Activated naive CD8-positive, alpha-beta T cell (primary cell): Measurements from ENCODE around the gene ASIC5.

Experiments
- H3K27ac Mint-ChIP-seq: one replicate; pipeline ENCODE4 v1.8.0; 2021; ENCODE audit warnings: mixed read lengths
- H3K27me3 Mint-ChIP-seq: one replicate; pipeline ENCODE4 v1.8.0; 2021; ENCODE audit warnings: mixed read lengths
- H3K36me3 Mint-ChIP-seq: one replicate; pipeline ENCODE4 v1.8.0; 2021; ENCODE audit warnings: mixed read lengths
- H3K4me1 Mint-ChIP-seq: one replicate; pipeline ENCODE4 v1.8.0; 2021; ENCODE audit warnings: low read depth, mixed read lengths
- H3K4me3 Mint-ChIP-seq: one replicate; pipeline ENCODE4 v1.8.0; 2021; ENCODE audit warnings: mild to moderate bottlenecking, mixed read lengths
- H3K9me3 Mint-ChIP-seq: one replicate; pipeline ENCODE4 v1.8.0; 2021; ENCODE audit warnings: low read depth, mixed read lengths

ASIC5 gene

DNA sequence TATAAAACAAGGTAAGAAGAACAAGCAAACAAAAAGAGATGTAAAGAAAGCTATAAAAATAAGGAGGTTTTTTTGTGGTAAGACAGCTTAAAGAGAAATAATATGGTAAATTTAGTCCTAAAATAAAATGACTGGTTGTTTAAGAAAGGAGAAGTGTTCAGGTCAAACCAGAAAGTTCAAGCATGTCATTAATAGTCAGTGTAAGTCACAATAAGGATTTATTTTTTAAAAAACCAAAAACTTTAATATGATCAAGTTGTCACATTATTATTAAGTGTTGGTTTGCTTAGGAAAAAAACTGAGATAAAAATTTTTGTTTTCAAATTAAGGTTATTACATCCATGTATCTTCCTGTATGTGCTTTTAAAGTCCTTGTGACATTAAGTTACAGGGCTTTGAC lies 19.1 kb downstream of the ASIC5 start:
- Mint-ChIP-seq H3K36me3 (no peaks in the 10 kb centered on the region), H3K4me3 (no peak overlapping the region), H3K27ac (no peak overlapping the region), H3K9me3 (no peaks in the 10 kb centered on the region), H3K4me1 (no peaks in the 10 kb centered on the region), H3K27me3 (peaks cover 2% of the 10 kb centered on the region)

DNA sequence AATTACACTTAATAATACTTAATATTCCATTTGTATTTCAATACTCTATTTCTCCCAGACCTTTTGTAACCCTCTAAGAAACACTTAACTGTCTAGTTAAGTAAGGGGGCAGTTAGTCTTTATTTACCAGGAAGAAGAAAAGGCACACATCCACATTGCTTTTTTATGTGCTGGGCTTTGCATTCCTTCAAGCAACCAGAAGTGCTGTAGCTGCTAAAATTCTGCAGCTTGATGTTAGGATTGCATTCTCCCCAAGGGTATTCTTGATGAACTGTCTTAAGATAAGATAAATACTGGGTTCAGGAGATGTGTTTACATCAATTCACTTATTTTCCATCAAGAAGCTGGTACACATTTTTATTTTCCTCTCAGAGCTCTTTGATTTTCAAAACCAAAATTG lies 24.0 kb downstream of the ASIC5 start:
- no peak overlapping the region for H3K27ac Mint-ChIP-seq
- H3K36me3 Mint-ChIP-seq: no peaks in the 10 kb centered on the region
- peaks cover 6% of the 10 kb centered on the region for H3K27me3 Mint-ChIP-seq
- no peaks in the 10 kb centered on the region for H3K4me1 Mint-ChIP-seq
- H3K4me3 Mint-ChIP-seq: no peak overlapping the region
- no peaks in the 10 kb centered on the region for H3K9me3 Mint-ChIP-seq

DNA sequence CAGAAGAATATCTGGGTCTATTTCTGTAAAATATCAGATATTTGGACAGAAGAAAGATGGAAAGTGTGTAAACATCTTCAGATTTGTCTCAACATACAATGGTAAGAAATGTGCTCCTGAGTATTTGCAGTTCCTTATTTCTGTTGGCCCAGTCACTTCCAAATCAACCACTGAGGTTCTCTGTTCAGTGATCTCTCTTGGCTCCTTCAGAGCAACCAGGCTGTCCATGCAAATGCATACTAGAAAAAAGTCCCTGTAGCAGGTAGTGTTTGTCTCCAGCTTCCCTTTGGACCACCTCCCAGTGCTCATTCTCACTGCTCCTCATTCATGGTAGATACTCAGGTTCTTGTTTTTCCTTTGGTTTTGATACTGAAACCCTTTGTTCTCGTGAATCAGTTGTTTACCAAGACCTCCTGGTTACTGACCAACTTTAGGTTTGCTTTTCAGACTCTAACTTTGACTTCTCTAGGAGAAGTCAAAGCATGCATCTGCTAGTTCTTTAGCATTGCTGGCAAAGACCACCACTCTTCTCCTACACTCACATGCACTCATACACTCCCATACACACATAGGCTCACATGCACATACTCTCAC lies 28.8 kb downstream of the ASIC5 start:
- Mint-ChIP-seq H3K36me3 (no peaks in the 10 kb centered on the region), H3K4me3 (no peak overlapping the region), H3K27me3 (peaks cover 4% of the 10 kb centered on the region), H3K27ac (no peak overlapping the region), H3K4me1 (no peaks in the 10 kb centered on the region), H3K9me3 (no peaks in the 10 kb centered on the region)

DNA sequence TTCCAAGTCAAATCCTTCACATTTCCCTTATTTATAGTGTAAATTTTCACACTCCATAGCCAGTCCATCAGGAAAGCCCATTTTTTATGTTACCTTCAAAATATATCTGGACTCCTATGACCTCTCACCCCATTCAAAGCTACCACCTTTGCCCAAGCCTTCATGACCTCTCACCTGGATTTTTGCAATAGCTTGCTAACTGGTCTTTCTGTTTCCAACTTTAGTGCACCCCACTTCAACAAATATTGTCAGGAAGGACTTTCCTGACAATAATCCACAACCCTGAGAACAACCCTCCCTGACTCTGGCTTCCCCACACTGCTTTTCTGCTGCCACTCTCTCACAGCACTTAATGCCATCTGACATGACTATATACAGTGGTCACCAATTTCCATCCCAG lies 33.4 kb downstream of the ASIC5 start:
- Mint-ChIP-seq H3K27ac (no peak overlapping the region), H3K27me3 (no peaks in the 10 kb centered on the region), H3K36me3 (no peaks in the 10 kb centered on the region), H3K4me1 (no peaks in the 10 kb centered on the region), H3K9me3 (no peaks in the 10 kb centered on the region), H3K4me3 (no peak overlapping the region)

GRCh38 chr4:155828628-155829027 lies 37.4 kb downstream of the ASIC5 start:
- Mint-ChIP-seq H3K27me3 (peaks cover 6% of the 10 kb centered on the region), H3K4me1 (no peaks in the 10 kb centered on the region), H3K27ac (no peak overlapping the region), H3K9me3 (no peaks in the 10 kb centered on the region), H3K4me3 (no peak overlapping the region), H3K36me3 (no peaks in the 10 kb centered on the region)

DNA sequence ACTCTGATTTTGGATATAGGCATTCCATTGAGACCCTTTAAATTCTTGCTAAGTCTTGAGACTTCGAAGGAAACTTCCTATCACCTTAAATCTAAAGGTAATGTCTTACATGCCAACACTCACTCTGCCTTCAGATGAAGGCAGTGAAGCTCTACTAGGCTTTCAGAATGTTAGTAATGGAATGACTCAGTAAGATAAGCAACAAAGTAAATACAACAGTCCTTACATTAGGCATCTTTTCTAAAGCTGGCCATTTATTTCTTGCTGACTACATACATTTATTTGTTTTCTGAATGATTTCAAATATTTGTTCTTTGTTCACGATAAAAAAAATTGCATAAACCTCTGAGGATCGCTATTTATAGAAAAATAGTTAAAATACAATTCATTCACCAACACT lies 43.5 kb downstream of the ASIC5 start:
- Mint-ChIP-seq H3K4me3 (no peak overlapping the region), H3K27me3 (peaks cover 11% of the 10 kb centered on the region), H3K4me1 (no peaks in the 10 kb centered on the region), H3K27ac (no peak overlapping the region), H3K9me3 (no peaks in the 10 kb centered on the region), H3K36me3 (no peaks in the 10 kb centered on the region)

- Mint-ChIP-seq H3K4me3 (no peak overlapping the region), H3K4me1 (no peaks in the 10 kb centered on the region), H3K27ac (no peak overlapping the region), H3K27me3 (peaks cover 11% of the 10 kb centered on the region), H3K36me3 (no peaks in the 10 kb centered on the region), H3K9me3 (no peaks in the 10 kb centered on the region)
Measured at GRCh38 chr4:155820887-155821518, 45.1 kb downstream of the ASIC5 start.

DNA sequence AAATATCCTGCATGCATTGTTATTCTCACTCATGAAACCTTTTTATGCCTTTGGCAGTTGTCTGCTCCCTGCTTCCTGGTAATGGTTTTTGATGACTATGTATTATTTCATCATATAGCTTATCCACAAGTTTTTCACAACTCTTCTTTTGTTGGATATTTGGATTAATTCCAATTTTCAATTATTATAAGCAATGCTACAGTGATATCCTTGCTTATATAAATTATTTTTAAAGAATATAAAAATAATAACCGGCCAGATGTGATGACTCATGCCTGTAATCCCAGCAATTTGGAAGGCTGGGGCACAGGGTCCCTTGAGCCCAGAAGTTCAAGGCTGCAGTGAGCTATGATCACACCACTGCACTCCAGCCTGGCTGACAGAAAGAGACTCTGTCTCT lies 47.0 kb downstream of the ASIC5 start:
- H3K4me3 Mint-ChIP-seq: no peak overlapping the region
- no peaks in the 10 kb centered on the region for H3K36me3 Mint-ChIP-seq
- peaks cover 10% of the 10 kb centered on the region for H3K27me3 Mint-ChIP-seq
- H3K4me1 Mint-ChIP-seq: no peaks in the 10 kb centered on the region
- no peak overlapping the region for H3K27ac Mint-ChIP-seq
- no peaks in the 10 kb centered on the region for H3K9me3 Mint-ChIP-seq

- Mint-ChIP-seq H3K27ac (no peak overlapping the region), H3K9me3 (no peaks in the 10 kb centered on the region), H3K4me1 (no peaks in the 10 kb centered on the region), H3K4me3 (no peak overlapping the region), H3K27me3 (peaks cover 10% of the 10 kb centered on the region), H3K36me3 (no peaks in the 10 kb centered on the region)
Measured at GRCh38 chr4:155818639-155819038, 47.4 kb downstream of the ASIC5 start.

DNA sequence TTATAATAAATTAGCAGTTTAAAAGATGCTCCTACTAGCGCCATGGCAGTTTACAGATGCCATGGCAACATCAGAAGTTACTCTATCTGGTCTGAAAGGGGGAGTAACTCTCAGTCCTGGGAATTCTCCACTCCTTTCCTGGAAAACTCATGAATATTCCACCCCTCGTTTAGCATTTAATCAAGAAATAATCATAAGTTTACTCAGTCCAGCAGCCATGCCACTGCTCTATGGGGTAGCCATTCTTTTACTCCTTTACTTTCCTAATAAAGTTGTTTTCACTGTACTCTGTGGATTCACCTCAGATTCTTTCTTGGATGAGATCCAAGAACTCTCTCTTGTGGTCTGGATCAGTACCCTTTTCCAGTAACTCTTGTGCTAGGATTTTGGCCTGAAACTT lies 55.0 kb downstream of the ASIC5 start:
- H3K4me1 Mint-ChIP-seq: no peaks in the 10 kb centered on the region
- H3K4me3 Mint-ChIP-seq: no peak overlapping the region
- no peak overlapping the region for H3K27ac Mint-ChIP-seq
- H3K9me3 Mint-ChIP-seq: no peaks in the 10 kb centered on the region
- H3K27me3 Mint-ChIP-seq: peaks cover 5% of the 10 kb centered on the region
- no peaks in the 10 kb centered on the region for H3K36me3 Mint-ChIP-seq

GRCh38 chr4:155809835-155810234 lies 56.2 kb downstream of the ASIC5 start:
- no peak overlapping the region for H3K4me3 Mint-ChIP-seq
- H3K27ac Mint-ChIP-seq: no peak overlapping the region
- H3K9me3 Mint-ChIP-seq: no peaks in the 10 kb centered on the region
- H3K27me3 Mint-ChIP-seq: peaks cover 1% of the 10 kb centered on the region
- no peaks in the 10 kb centered on the region for H3K4me1 Mint-ChIP-seq
- no peaks in the 10 kb centered on the region for H3K36me3 Mint-ChIP-seq

DNA sequence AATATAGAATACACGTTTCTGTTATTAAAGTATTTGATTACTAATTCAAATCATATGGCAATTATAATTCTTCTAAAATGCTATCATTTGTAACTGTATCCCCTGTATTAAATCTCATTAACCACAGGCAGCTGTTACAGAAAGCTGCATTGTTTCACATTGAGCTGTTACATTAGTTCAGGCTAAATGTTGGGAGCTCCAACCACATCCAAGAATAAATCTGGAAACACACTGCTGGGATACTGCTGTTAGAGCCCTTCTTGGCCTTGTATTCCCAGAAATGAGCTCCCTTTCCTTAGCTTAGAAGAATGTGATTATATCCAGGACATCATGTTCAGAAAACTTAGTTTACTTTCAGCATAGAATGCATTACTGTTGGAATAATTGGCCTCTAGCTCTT lies 59.1 kb downstream of the ASIC5 start:
- Mint-ChIP-seq H3K36me3 (no peaks in the 10 kb centered on the region), H3K27me3 (no peaks in the 10 kb centered on the region), H3K9me3 (no peaks in the 10 kb centered on the region), H3K4me3 (no peak overlapping the region), H3K4me1 (no peaks in the 10 kb centered on the region), H3K27ac (no peak overlapping the region)

DNA sequence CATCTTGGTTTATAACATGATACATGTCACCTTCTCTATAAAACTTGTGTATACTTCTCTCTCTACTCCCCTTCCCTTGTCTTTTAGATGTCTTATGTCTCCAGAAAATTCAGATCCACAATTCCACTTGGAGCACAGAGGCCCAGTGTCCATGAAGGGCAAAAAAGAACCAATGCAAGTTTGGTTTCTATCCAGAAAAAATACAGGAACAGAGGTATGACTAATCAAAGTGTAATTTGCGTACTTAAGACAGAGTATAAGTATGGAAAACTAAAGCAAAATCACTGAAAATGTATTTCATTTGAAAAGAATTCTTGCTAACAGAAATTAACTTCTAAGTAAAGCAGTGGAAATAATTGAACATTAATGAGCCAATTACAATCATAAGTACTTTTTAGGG lies 61.1 kb downstream of the ASIC5 start:
- H3K27ac Mint-ChIP-seq: no peak overlapping the region

DNA sequence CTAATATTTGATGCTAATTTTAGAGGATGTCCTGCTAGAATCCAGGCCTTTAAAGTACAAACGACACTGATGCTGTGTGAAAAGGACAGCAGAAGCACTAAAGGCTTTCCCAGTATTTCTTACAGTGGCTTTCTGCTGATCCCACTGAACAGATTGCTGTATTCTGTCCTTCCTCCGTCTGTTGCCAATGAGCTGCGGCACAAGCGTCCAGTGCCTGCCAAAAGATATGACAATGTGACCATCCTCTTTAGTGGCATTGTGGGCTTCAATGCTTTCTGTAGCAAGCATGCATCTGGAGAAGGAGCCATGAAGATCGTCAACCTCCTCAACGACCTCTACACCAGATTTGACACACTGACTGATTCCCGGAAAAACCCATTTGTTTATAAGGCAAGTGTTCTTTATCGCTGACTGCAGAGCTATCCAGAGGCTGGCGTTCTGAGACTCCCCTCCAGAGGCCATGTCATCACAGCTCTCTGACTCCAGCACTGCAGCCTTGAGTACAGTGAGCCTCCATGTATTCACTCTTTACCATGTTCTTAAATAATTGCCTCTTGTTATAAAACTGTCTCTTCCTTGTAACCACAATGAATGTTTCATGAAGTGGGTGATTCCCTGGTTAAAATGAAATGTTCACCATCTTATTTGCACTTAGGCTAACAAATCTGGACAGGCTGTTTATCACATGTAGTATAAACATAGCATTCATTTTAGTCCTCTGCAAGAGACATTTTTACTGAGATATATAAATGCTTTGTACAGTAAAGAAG lies 63.7 kb downstream of the ASIC5 start:
- H3K27me3 Mint-ChIP-seq: no peaks in the 10 kb centered on the region
- no peak overlapping the region for H3K4me3 Mint-ChIP-seq
- no peaks in the 10 kb centered on the region for H3K9me3 Mint-ChIP-seq
- H3K27ac Mint-ChIP-seq: no peak overlapping the region
- H3K36me3 Mint-ChIP-seq: no peaks in the 10 kb centered on the region
- no peaks in the 10 kb centered on the region for H3K4me1 Mint-ChIP-seq

More for the DNA sequence above, 61.1 kb downstream of the ASIC5 start:
- Mint-ChIP-seq H3K9me3 (no peaks in the 10 kb centered on the region), H3K4me1 (no peaks in the 10 kb centered on the region), H3K4me3 (no peak overlapping the region), H3K36me3 (no peaks in the 10 kb centered on the region), H3K27me3 (no peaks in the 10 kb centered on the region)

GRCh38 chr4:155800685-155801343 lies 65.3 kb downstream of the ASIC5 start:
- no peaks in the 10 kb centered on the region for H3K36me3 Mint-ChIP-seq
- H3K27me3 Mint-ChIP-seq: peaks cover 1% of the 10 kb centered on the region
- H3K4me3 Mint-ChIP-seq: no peak overlapping the region
- H3K27ac Mint-ChIP-seq: no peak overlapping the region
- no peaks in the 10 kb centered on the region for H3K4me1 Mint-ChIP-seq
- no peaks in the 10 kb centered on the region for H3K9me3 Mint-ChIP-seq
